Measurements from ENCODE around the gene DNAJC30. TPM values are rescaled to one million over a fixed set of nuclear protein-coding genes. Genes with fewer than 3 reads are reported as not detected.

DNAJC30 gene
- total and polyA plus RNA-seq, 2 experiments from 2014 or later, result 2.8 to 5.6 TPM

DNA sequence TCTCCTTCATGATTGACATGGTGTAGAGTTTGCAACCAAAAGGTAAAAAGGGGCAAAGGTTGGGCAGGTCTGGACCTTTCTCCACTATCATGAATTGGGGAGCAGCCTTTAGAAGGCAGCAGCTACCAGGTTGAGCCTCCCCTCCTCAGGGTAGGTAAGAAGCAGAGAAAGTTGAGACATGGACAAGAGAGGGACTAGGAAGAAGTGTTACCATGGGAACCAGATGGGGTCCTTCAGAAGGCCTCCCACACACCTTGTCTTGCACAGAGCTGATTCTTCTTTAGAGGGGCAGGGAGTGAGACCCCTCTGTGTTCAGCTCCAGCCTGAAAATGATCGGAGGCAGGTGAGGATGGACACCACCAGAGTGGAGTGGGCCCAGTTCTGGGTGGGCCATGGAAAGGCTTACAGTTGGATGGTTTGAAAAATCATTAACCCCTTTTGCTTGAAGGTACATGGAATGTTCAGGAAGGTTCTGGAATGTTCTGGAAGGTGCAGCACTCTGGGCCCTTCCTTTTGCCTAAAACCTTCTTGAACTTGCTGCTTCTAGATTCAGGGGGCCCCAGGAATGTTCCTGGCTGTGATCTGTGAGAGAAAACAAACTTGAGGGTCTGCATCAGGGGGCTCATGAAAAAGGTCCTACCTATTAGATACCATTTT lies 8.7 kb downstream of the DNAJC30 start (continued):
- TF ChIP-seq STAT1 (IDR thresholded peaks at IDR 0.05; ENCODE audit: unreplicated experiment) (no peak), ZNF114 (CRISPR knock-in tag; IDR thresholded peaks at IDR 0.05) (no peak), CREB1 (CRISPR knock-in tag; IDR thresholded peaks at IDR 0.05; ENCODE audit: low read depth) (no peak), EZH2 (IDR thresholded peaks at IDR 0.05; ENCODE audit: low read depth, unreplicated experiment) (no peak), NANOG (IDR thresholded peaks at IDR 0.05; ENCODE audit: borderline replicate concordance) (no peak)
- TF ChIP-seq, protein P1, sequence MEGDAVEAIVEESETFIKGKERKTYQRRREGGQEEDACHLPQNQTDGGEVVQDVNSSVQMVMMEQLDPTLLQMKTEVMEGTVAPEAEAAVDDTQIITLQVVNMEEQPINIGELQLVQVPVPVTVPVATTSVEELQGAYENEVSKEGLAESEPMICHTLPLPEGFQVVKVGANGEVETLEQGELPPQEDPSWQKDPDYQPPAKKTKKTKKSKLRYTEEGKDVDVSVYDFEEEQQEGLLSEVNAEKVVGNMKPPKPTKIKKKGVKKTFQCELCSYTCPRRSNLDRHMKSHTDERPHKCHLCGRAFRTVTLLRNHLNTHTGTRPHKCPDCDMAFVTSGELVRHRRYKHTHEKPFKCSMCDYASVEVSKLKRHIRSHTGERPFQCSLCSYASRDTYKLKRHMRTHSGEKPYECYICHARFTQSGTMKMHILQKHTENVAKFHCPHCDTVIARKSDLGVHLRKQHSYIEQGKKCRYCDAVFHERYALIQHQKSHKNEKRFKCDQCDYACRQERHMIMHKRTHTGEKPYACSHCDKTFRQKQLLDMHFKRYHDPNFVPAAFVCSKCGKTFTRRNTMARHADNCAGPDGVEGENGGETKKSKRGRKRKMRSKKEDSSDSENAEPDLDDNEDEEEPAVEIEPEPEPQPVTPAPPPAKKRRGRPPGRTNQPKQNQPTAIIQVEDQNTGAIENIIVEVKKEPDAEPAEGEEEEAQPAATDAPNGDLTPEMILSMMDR (conservative IDR thresholded peaks at IDR 0.05; ENCODE audit: low read depth in 2 of 2), result no peak

DNA sequence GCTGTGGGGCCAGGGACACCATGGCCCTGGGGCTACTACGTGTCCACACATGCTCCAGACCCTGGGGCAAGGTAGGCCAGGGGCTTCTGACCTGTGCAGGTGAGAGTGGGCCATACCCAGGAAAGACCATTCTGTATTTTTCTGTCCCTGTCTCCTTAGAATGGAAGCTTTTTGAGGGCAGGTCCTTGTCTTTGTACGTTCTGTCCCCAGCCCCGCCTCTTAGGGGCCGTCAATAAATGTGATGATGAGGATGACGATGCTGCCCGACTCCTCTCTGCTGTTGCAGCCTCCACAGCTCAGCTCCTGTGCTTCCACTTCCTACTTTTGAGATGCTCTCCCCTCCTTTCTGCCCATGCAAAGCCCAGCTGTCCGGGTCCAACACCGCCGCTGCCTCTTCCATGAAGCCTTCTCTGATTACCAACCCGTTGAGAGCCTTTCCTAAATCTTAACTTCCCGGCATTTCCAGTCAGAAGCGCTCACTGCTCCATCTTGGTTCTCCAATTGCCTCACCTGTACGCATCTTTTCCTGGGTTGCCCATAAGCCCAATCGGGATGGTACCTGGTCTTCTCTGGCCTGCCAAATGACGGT lies 11.3 kb downstream of the DNAJC30 start:
- peaks cover 9% of the 10 kb centered on the region for H3K27me3 ChIP-seq (ENCODE audit: insufficient read depth)
- H3K79me2 ChIP-seq (replicated peaks; ENCODE audit: insufficient read depth), result no peaks in the 10 kb centered on the region
- ATAC-seq, result no peak
- H3K4me2 ChIP-seq, result no peak overlapping the region
- Mint-ChIP-seq H3K4me3 (no peak overlapping the region), H3K27me3 (ENCODE audit: insufficient read depth, low read depth, poor library complexity) (peaks cover 16% of the 10 kb centered on the region), H3K36me3 (ENCODE audit: low read depth) (peaks cover 3% of the 10 kb centered on the region; the same call in 1 of the 3 replicates), H3K27ac (no peak overlapping the region), H3K9me3 (no peaks in the 10 kb centered on the region), H3K4me1 (peaks cover 17% of the 10 kb centered on the region; the same call in 2 of the 3 replicates)
- DNase-seq (ENCODE audit: low spot score), result no peak
- no peaks in the 10 kb centered on the region for H3K9me2 ChIP-seq (ENCODE audit: insufficient read depth)
- H4K20me1 ChIP-seq (replicated peaks; ENCODE audit: insufficient read depth), result no peaks in the 10 kb centered on the region; the same call in 1 of the 2 replicates
- no peaks in the 10 kb centered on the region for H3K36me3 ChIP-seq (ENCODE audit: insufficient read depth)
- H3K4me3 ChIP-seq, result no peak overlapping the region
- H3K27ac ChIP-seq (ENCODE audit: low read depth), result no peak overlapping the region
- H3K4me1 ChIP-seq (ENCODE audit: insufficient read depth), result peaks cover 19% of the 10 kb centered on the region; the same call in 1 of the 2 replicates
- 0 out of 2 replicates have a peak, but pooled peaks cover 2% of the 10 kb centered on the region for H3F3A ChIP-seq (replicated peaks; ENCODE audit: low read depth)
- H2AFZ ChIP-seq, result no peak overlapping the region
- TF ChIP-seq, protein P1 (conservative IDR thresholded peaks at IDR 0.05; ENCODE audit: low read depth in 2 of 2), result no peak
- TF ChIP-seq CREB1 (CRISPR knock-in tag; IDR thresholded peaks at IDR 0.05; ENCODE audit: low read depth) (no peak), POLR2AphosphoS5 (IDR thresholded peaks at IDR 0.05; ENCODE audit: low read depth) (no peak), STAT1 (IDR thresholded peaks at IDR 0.05; ENCODE audit: unreplicated experiment) (no peak), NANOG (IDR thresholded peaks at IDR 0.05; ENCODE audit: borderline replicate concordance) (no peak)
- TF ChIP-seq, protein P2, sequence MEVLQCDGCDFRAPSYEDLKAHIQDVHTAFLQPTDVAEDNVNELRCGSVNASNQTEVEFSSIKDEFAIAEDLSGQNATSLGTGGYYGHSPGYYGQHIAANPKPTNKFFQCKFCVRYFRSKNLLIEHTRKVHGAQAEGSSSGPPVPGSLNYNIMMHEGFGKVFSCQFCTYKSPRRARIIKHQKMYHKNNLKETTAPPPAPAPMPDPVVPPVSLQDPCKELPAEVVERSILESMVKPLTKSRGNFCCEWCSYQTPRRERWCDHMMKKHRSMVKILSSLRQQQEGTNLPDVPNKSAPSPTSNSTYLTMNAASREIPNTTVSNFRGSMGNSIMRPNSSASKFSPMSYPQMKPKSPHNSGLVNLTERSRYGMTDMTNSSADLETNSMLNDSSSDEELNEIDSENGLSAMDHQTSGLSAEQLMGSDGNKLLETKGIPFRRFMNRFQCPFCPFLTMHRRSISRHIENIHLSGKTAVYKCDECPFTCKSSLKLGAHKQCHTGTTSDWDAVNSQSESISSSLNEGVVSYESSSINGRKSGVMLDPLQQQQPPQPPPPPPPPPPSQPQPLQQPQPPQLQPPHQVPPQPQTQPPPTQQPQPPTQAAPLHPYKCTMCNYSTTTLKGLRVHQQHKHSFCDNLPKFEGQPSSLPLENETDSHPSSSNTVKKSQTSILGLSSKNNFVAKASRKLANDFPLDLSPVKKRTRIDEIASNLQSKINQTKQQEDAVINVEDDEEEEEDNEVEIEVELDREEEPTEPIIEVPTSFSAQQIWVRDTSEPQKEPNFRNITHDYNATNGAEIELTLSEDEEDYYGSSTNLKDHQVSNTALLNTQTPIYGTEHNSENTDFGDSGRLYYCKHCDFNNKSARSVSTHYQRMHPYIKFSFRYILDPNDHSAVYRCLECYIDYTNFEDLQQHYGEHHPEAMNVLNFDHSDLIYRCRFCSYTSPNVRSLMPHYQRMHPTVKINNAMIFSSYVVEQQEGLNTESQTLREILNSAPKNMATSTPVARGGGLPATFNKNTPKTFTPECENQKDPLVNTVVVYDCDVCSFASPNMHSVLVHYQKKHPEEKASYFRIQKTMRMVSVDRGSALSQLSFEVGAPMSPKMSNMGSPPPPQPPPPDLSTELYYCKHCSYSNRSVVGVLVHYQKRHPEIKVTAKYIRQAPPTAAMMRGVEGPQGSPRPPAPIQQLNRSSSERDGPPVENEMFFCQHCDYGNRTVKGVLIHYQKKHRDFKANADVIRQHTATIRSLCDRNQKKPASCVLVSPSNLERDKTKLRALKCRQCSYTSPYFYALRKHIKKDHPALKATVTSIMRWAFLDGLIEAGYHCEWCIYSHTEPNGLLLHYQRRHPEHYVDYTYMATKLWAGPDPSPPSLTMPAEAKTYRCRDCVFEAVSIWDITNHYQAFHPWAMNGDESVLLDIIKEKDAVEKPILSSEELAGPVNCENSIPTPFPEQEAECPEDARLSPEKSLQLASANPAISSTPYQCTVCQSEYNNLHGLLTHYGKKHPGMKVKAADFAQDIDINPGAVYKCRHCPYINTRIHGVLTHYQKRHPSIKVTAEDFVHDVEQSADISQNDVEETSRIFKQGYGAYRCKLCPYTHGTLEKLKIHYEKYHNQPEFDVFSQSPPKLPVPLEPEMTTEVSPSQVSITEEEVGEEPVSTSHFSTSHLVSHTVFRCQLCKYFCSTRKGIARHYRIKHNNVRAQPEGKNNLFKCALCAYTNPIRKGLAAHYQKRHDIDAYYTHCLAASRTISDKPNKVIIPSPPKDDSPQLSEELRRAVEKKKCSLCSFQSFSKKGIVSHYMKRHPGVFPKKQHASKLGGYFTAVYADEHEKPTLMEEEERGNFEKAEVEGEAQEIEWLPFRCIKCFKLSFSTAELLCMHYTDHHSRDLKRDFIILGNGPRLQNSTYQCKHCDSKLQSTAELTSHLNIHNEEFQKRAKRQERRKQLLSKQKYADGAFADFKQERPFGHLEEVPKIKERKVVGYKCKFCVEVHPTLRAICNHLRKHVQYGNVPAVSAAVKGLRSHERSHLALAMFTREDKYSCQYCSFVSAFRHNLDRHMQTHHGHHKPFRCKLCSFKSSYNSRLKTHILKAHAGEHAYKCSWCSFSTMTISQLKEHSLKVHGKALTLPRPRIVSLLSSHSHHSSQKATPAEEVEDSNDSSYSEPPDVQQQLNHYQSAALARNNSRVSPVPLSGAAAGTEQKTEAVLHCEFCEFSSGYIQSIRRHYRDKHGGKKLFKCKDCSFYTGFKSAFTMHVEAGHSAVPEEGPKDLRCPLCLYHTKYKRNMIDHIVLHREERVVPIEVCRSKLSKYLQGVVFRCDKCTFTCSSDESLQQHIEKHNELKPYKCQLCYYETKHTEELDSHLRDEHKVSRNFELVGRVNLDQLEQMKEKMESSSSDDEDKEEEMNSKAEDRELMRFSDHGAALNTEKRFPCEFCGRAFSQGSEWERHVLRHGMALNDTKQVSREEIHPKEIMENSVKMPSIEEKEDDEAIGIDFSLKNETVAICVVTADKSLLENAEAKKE (CRISPR knock-in tag; IDR thresholded peaks at IDR 0.05), result no peak
- TF ChIP-seq, protein P3, sequence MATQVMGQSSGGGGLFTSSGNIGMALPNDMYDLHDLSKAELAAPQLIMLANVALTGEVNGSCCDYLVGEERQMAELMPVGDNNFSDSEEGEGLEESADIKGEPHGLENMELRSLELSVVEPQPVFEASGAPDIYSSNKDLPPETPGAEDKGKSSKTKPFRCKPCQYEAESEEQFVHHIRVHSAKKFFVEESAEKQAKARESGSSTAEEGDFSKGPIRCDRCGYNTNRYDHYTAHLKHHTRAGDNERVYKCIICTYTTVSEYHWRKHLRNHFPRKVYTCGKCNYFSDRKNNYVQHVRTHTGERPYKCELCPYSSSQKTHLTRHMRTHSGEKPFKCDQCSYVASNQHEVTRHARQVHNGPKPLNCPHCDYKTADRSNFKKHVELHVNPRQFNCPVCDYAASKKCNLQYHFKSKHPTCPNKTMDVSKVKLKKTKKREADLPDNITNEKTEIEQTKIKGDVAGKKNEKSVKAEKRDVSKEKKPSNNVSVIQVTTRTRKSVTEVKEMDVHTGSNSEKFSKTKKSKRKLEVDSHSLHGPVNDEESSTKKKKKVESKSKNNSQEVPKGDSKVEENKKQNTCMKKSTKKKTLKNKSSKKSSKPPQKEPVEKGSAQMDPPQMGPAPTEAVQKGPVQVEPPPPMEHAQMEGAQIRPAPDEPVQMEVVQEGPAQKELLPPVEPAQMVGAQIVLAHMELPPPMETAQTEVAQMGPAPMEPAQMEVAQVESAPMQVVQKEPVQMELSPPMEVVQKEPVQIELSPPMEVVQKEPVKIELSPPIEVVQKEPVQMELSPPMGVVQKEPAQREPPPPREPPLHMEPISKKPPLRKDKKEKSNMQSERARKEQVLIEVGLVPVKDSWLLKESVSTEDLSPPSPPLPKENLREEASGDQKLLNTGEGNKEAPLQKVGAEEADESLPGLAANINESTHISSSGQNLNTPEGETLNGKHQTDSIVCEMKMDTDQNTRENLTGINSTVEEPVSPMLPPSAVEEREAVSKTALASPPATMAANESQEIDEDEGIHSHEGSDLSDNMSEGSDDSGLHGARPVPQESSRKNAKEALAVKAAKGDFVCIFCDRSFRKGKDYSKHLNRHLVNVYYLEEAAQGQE (IDR thresholded peaks at IDR 0.05; ENCODE audit: unreplicated experiment), result no peak
